H1 (cell line): Measurements from ENCODE around the gene PAX7. TPM values are rescaled to one million over a fixed set of nuclear protein-coding genes. Genes with fewer than 3 reads are reported as not detected.

Source experiments
- CTCF ChIA-PET: fragments of 300-600 bp; sonication (Branson Sonifier 250); formaldehyde crosslinking; loops from one replicate; lab custom pipeline; 2021; ENCODE audit not compliant: partially characterized antibody; lab: Charles Lee
- POLR2A ChIA-PET: fragments of 300-600 bp; sonication (Branson Sonifier 250); formaldehyde crosslinking; loops from one replicate; lab custom pipeline; 2021; ENCODE audit warnings: inconsistent platforms; ENCODE audit not compliant: partially characterized antibody; lab: Charles Lee
- DNase-seq, 2 experiments: peaks; one replicate each; pipeline versions ENCODE4 v3.0.0 to v3.0.0-alpha.2; 2010 to 2022; ENCODE audit warnings: low spot score in 2 of 2, low read depth in 1 of 2, mixed read lengths in 1 of 2
- FAIRE-seq: peaks from 2 replicates; lab custom pipeline; 2011; peaks lifted over from hg19 to GRCh38; lab: Jason Lieb, UNC
- H2AFZ ChIP-seq: 2 replicates; pipeline ENCODE4 v1.8.1; 2012; ENCODE audit warnings: low read length, inconsistent platforms
- H2AK5ac ChIP-seq: 2 replicates; pipeline ENCODE4 v1.6.1; 2013; ENCODE audit warnings: low read depth, low read length
- H2BK120ac ChIP-seq: replicated peaks from 2 replicates; pipeline ENCODE3; 2013; ENCODE audit warnings: low read depth, low read length, inconsistent platforms
- H2BK12ac ChIP-seq: 2 replicates; pipeline ENCODE4 v1.6.1; 2013; ENCODE audit warnings: low read depth, low read length
- H2BK15ac ChIP-seq: 2 replicates; pipeline ENCODE4 v1.6.1; 2013; ENCODE audit warnings: low read length
- H2BK20ac ChIP-seq: 2 replicates; pipeline ENCODE4 v1.6.1; 2013; ENCODE audit warnings: low read length
- H2BK5ac ChIP-seq: 2 replicates; pipeline ENCODE4 v1.6.1; 2013; ENCODE audit warnings: low read depth, low read length
- H3K14ac ChIP-seq: 2 replicates; pipeline ENCODE4 v1.6.1; 2013; ENCODE audit warnings: inconsistent platforms; ENCODE audit not compliant: insufficient read length
- H3K18ac ChIP-seq: 2 replicates; pipeline ENCODE4 v1.6.1; 2013; ENCODE audit warnings: low read length; ENCODE audit errors: extremely low read depth
- H3K23ac ChIP-seq: 2 replicates; pipeline ENCODE4 v1.6.1; 2013; ENCODE audit warnings: inconsistent platforms; ENCODE audit not compliant: insufficient read length
- H3K23me2 ChIP-seq: 2 replicates; pipeline ENCODE4 v1.6.1; 2013; ENCODE audit warnings: low read depth, low read length
- H3K27ac ChIP-seq: 2 replicates; pipeline ENCODE4 v1.6.1; 2011; ENCODE audit warnings: low read depth, low read length, inconsistent platforms
- H3K27me3 ChIP-seq, 4 experiments: replicated peaks in 1 of 4; 1 replicate in 1 of 4; 2 replicates in 3 of 4; pipeline versions ENCODE4 v1.6.1 to v1.8.1; 2011 to 2013; ENCODE audit warnings: low read length in 3 of 4, mild to moderate bottlenecking in 3 of 4, inconsistent platforms in 2 of 4, mixed read lengths in 2 of 4, moderate library complexity in 1 of 4; ENCODE audit not compliant: control insufficient read depth in 3 of 4, insufficient read depth in 3 of 4; ENCODE audit errors: extremely low read depth in 1 of 4
- H3K36me3 ChIP-seq, 4 experiments: 2 replicates each; pipeline versions ENCODE4 v1.6.1 to v1.8.1; 2011 to 2013; ENCODE audit warnings: mild to moderate bottlenecking in 4 of 4, low read length in 3 of 4, moderate library complexity in 2 of 4, control low read depth in 1 of 4, inconsistent platforms in 1 of 4; ENCODE audit not compliant: insufficient read depth in 4 of 4, control insufficient read depth in 2 of 4
- H3K4ac ChIP-seq: replicated peaks from 2 replicates; pipeline ENCODE3; 2013; ENCODE audit warnings: low read length, low read depth, mixed read lengths, inconsistent platforms; ENCODE audit not compliant: insufficient read length
- H3K4me1 ChIP-seq, 4 experiments: replicated peaks in 1 of 4; 1 replicate in 1 of 4; 2 replicates in 3 of 4; pipeline versions ENCODE4 v1.6.1 to v1.8.1; 2011 to 2013; ENCODE audit warnings: low read length in 3 of 4, inconsistent platforms in 2 of 4, mixed read lengths in 1 of 4; ENCODE audit not compliant: insufficient read depth in 4 of 4, control insufficient read depth in 3 of 4
- H3K4me2 ChIP-seq, 2 experiments: 2 replicates each; pipeline versions ENCODE4 v1.6.1 to v1.8.1; 2011 to 2013; ENCODE audit warnings: low read depth in 2 of 2, low read length in 2 of 2, control low read depth in 1 of 2, inconsistent platforms in 1 of 2, mild to moderate bottlenecking in 1 of 2; ENCODE audit not compliant: insufficient read depth in 1 of 2
- H3K4me3 ChIP-seq, 4 experiments: fragments of 200-600, 300-600 bp in 1 of 4; sonication (generic), shearing (Covaris generic), sonication (Bioruptor Twin) in 1 of 4; 2 replicates each; pipeline versions ENCODE4 v1.5.1 to v1.8.1; 2011 to 2016; ENCODE audit warnings: low read length in 4 of 4, low read depth in 3 of 4, control low read depth in 2 of 4, inconsistent platforms in 2 of 4, mild to moderate bottlenecking in 2 of 4, mixed read lengths in 1 of 4, moderate library complexity in 1 of 4; ENCODE audit not compliant: insufficient read depth in 2 of 4; ENCODE audit errors: extremely low read depth in 1 of 4
- H3K56ac ChIP-seq: replicated peaks from 2 replicates; pipeline ENCODE3; 2013; ENCODE audit warnings: low read depth, mild to moderate bottlenecking, mixed read lengths, low read length, inconsistent platforms; ENCODE audit not compliant: insufficient read length
- H3K79me1 ChIP-seq: 2 replicates; pipeline ENCODE4 v1.6.1; 2013; ENCODE audit warnings: low read depth, low read length, control low read depth
- H3K79me2 ChIP-seq, 2 experiments: 2 replicates each; pipeline versions ENCODE4 v1.6.1 to v1.8.1; 2012 to 2013; ENCODE audit warnings: low read length in 2 of 2, mild to moderate bottlenecking in 2 of 2, inconsistent platforms in 1 of 2; ENCODE audit not compliant: insufficient read depth in 2 of 2, control insufficient read depth in 1 of 2
- H3K9ac ChIP-seq, 4 experiments: replicated peaks in 1 of 4; 1 replicate in 1 of 4; 2 replicates in 3 of 4; pipeline versions ENCODE4 v1.6.1 to v1.8.1; 2011 to 2013; ENCODE audit warnings: low read depth in 3 of 4, low read length in 3 of 4, control low read depth in 2 of 4, mild to moderate bottlenecking in 2 of 4, moderate library complexity in 2 of 4, inconsistent platforms in 1 of 4; ENCODE audit errors: extremely low read depth in 1 of 4
- H3K9me3 ChIP-seq, 2 experiments: 2 replicates each; pipeline versions ENCODE4 v1.6.1 to v1.8.1; 2012 to 2013; ENCODE audit warnings: mild to moderate bottlenecking in 2 of 2, moderate library complexity in 2 of 2, control low read depth in 1 of 2, inconsistent platforms in 1 of 2, low read depth in 1 of 2, low read length in 1 of 2, mixed read lengths in 1 of 2; ENCODE audit not compliant: insufficient read depth in 2 of 2
- H4K20me1 ChIP-seq, 2 experiments: replicated peaks in 1 of 2; 2 replicates each; pipeline versions ENCODE3 to v1.8.1; 2011 to 2013; ENCODE audit warnings: inconsistent platforms in 2 of 2, low read length in 2 of 2, mild to moderate bottlenecking in 1 of 2; ENCODE audit not compliant: insufficient read depth in 2 of 2, control insufficient read depth in 1 of 2
- H4K5ac ChIP-seq: 2 replicates; pipeline ENCODE4 v1.6.1; 2013; ENCODE audit warnings: low read length, low read depth, mixed read lengths, inconsistent platforms; ENCODE audit not compliant: insufficient read length
- H4K8ac ChIP-seq: 2 replicates; pipeline ENCODE4 v1.8.0; 2013; ENCODE audit warnings: mild to moderate bottlenecking, moderate library complexity, low read length, inconsistent platforms; ENCODE audit not compliant: insufficient read depth; ENCODE audit errors: extremely low read depth
- H4K91ac ChIP-seq: replicated peaks from 2 replicates; pipeline ENCODE3; 2013; ENCODE audit warnings: low read length, mixed read lengths, inconsistent platforms; ENCODE audit not compliant: insufficient read length
- CTBP2 ChIP-seq: IDR thresholded peaks from 2 replicates; pipeline ENCODE4 v1.7.0; 2011; ENCODE audit warnings: borderline replicate concordance, mild to moderate bottlenecking, moderate library complexity, mixed read lengths, low read length; ENCODE audit not compliant: insufficient read depth, insufficient read length
- CTCF ChIP-seq, 3 experiments: IDR thresholded peaks; 1 replicate in 2 of 3; 2 replicates in 1 of 3; pipeline versions ENCODE4 v1.5.1 to v1.6.1; 2011; ENCODE audit warnings: low read length in 3 of 3, mild to moderate bottlenecking in 3 of 3, inconsistent platforms in 2 of 3, low read depth in 1 of 3, moderate library complexity in 1 of 3; ENCODE audit not compliant: insufficient read depth in 1 of 3; ENCODE audit errors: control extremely low read depth in 1 of 3
- GABPA ChIP-seq: IDR thresholded peaks from 2 replicates; pipeline ENCODE4 v1.6.1; 2011; ENCODE audit warnings: mild to moderate bottlenecking, low read length, moderate library complexity, borderline replicate concordance; ENCODE audit not compliant: insufficient read depth
- JUND ChIP-seq: IDR thresholded peaks from 2 replicates; pipeline ENCODE4 v1.6.1; 2011; ENCODE audit warnings: mild to moderate bottlenecking, improper control_type of control experiment, low read length
- KDM4A ChIP-seq: IDR thresholded peaks from one replicate; pipeline ENCODE4 v1.7.1; 2012; ENCODE audit warnings: low read depth, mild to moderate bottlenecking, moderate library complexity, low read length, inconsistent platforms; ENCODE audit not compliant: severe bottlenecking
- RNF2 ChIP-seq: fragments of 200-900, 300-1000 bp; sonication (generic); IDR thresholded peaks from 2 replicates; pipeline ENCODE4 v1.7.1; 2016; ENCODE audit warnings: borderline replicate concordance, low read depth, mild to moderate bottlenecking, antibody characterized with exemption, low read length; ENCODE audit not compliant: poor library complexity, severe bottlenecking; ENCODE audit errors: missing control alignments
- SIX5 ChIP-seq: IDR thresholded peaks from 2 replicates; pipeline ENCODE4 v1.6.1; 2011; ENCODE audit warnings: mild to moderate bottlenecking, low read depth, low read length
- USF2 ChIP-seq: IDR thresholded peaks from 2 replicates; pipeline ENCODE4 v1.6.1; 2011; ENCODE audit warnings: low read length, improper control_type of control experiment
- WGBS, 2 experiments: shearing (Covaris generic) in 1 of 2; methylation state at CpG; one replicate each; pipeline versions ENCODE4 v1.1.6 to v1.1.7; 2013 to 2015; ENCODE audit warnings: low lambda C conversion rate in 2 of 2, mixed read lengths in 2 of 2, inconsistent platforms in 1 of 2, low coverage in 1 of 2, missing lambda C conversion rate in 1 of 2; ENCODE audit not compliant: insufficient replicate concordance in 2 of 2, insufficient coverage in 1 of 2, insufficient read length in 1 of 2; ENCODE audit errors: extremely low coverage in 1 of 2, missing lambda C conversion rate in 1 of 2; 5-methylcytosine and 5-hydroxymethylcytosine counted together
- polyA plus RNA-seq, 7 experiments: library from polyadenylated mRNA; depleted of rRNA in 3 of 7; stranded (reverse) in 5 of 7; unstranded in 2 of 7; fragments of >200 nt in 5 of 7; fragments of 200-250 nt in 2 of 7; gene quantifications; 1 replicate in 5 of 7; 2 replicates in 1 of 7; 4 replicates in 1 of 7; pipeline versions ENCODE4 v1.2.1 to v1.2.3, GENCODE V29; 2011 to 2013; ENCODE audit warnings: missing spikeins in 2 of 7, mixed read lengths in 2 of 7
- total RNA-seq: library from RNA; stranded (reverse); fragmentation: NEBNext Ultra II Directional; extraction: Animal tissue kit (Norgen Biotek cat#: 25700); gene quantifications from 2 replicates; pipeline ENCODE4 v1.2.1, GENCODE V29; 2021

PAX7 gene
- total and polyA plus RNA-seq, 2 of the 8 experiments (the other 6 are each of a cell fraction or from before 2014, with no cell fraction given): not detected

GRCh38 chr1:18583326-18583941 is 47.2 kb upstream of the PAX7 start:
- no peak overlapping the region for H2AK5ac ChIP-seq
- no peaks in the 10 kb centered on the region for H3K23me2 ChIP-seq
- H3K4me3 ChIP-seq: no peak overlapping the region
- no peaks in the 10 kb centered on the region for H3K36me3 ChIP-seq
- no peak overlapping the region for H3K4me2 ChIP-seq
- no peaks in the 10 kb centered on the region; a peak in 1 of 7 replicates for H3K4me1 ChIP-seq
- H3K27ac ChIP-seq: no peak overlapping the region
- peaks cover 0 to 2% (median 0%) of the 10 kb centered on the region in 4 experiments; a peak in 4 of 7 replicates for H3K27me3 ChIP-seq
- POLR2A ChIA-PET: interaction anchor here (1.4 kb wide), 1 partner anchor 36 kb away, joined by 3 read pairs; no protein-coding TSS in a partner anchor
- no peak for DNase-seq
- peaks cover 2% of the 10 kb centered on the region in 2 experiments for H4K20me1 ChIP-seq
- H3K9ac ChIP-seq: no peak overlapping the region
- H2BK12ac ChIP-seq: peak overlapping the region; percentile 46; the same call in 1 of the 2 replicates
- no peak overlapping the region for H2BK20ac ChIP-seq
- no peaks in the 10 kb centered on the region for H3K79me2 ChIP-seq
- H2BK15ac ChIP-seq: peak overlapping the region; percentile 40; the same call in 1 of the 2 replicates
- H2AFZ ChIP-seq: no peak overlapping the region
- no peak overlapping the region for H2BK5ac ChIP-seq
- no peak overlapping the region for H4K91ac ChIP-seq
- CTCF ChIA-PET: interaction anchor here (0.7 to 38.3 kb wide), 22 partner anchors 8 to 821 kb away, joined by 3 to 984 read pairs (median 4); no protein-coding TSS in a partner anchor
- H4K5ac ChIP-seq: no peak overlapping the region
- H3K14ac ChIP-seq: no peak overlapping the region
- FAIRE-seq: no peak
- H3K79me1 ChIP-seq: no peaks in the 10 kb centered on the region
- H3K9me3 ChIP-seq: no peaks in the 10 kb centered on the region
- H3K18ac ChIP-seq: no peak overlapping the region
- WGBS, 2 experiments: 84% methylated on average over 7 of the region's 7 CpGs; no CpG with 5 or more reads in 1 of the 2 experiments
- H4K8ac ChIP-seq: no peak overlapping the region; the same call in 1 of the 2 replicates
- no peak overlapping the region for H2BK120ac ChIP-seq
- H3K56ac ChIP-seq: no peak overlapping the region
- H3K23ac ChIP-seq: no peak overlapping the region
- H3K4ac ChIP-seq: no peak overlapping the region
- no peak for TF ChIP-seq SIX5
- TF ChIP-seq GABPA: no peak
- TF ChIP-seq KDM4A: no peak
- TF ChIP-seq CTBP2: no peak
- no peak for TF ChIP-seq RNF2
- no peak for TF ChIP-seq CTCF (IDR thresholded peaks at IDR 0.05; ENCODE audit: control extremely low read depth in 1 of 3, insufficient read depth in 1 of 3, low read depth in 1 of 3, low read length in 3 of 3)
- no peak for TF ChIP-seq JUND
- no peak for TF ChIP-seq USF2
